K562 (cell line): ENCODE measurements around the gene PEPD. TPM values are rescaled to one million over a fixed set of nuclear protein-coding genes. Genes with fewer than 3 reads are reported as not detected.

Experiments
- ATAC-seq: fragments of 200-7000 bp; cut with Tn5 transposase; 3 replicates; pipeline ENCODE4 v1.9.1; 2020; ENCODE audit warnings: moderate library complexity
- BruUV-seq: library from RNA; stranded (reverse); fragments of 400-500 nt; replicated peaks from 2 replicates; lab custom pipeline; 2021; lab: Mats Ljungman, UMichigan
- CTCF ChIA-PET: fragments of 300-600 bp; formaldehyde crosslinking; extraction: SDS; loops from one replicate; lab custom pipeline; 2021; ENCODE audit warnings: low intra/inter-chr PET ratio; lab: Yijun Ruan, JAX
- POLR2A ChIA-PET: fragments of 300-600, 350-650 bp; sonication (Branson Sonifier 250); formaldehyde crosslinking; extraction: SDS; loops from one replicate; lab custom pipeline; 2021; ENCODE audit warnings: antibody characterized with exemption, inconsistent platforms; lab: Yijun Ruan, JAX
- DNase-seq, 4 experiments: peaks; one replicate each; pipeline versions ENCODE4 v3.0.0 to v3.0.0-alpha.2; 2011 to 2018; ENCODE audit warnings: low spot score in 3 of 4, mixed read lengths in 3 of 4; ENCODE audit errors: extremely low read depth in 1 of 4
- FAIRE-seq: peaks from 2 replicates; lab custom pipeline; 2011; peaks lifted over from hg19 to GRCh38; lab: Jason Lieb, UNC
- H2AFZ ChIP-seq: 2 replicates; pipeline ENCODE4 v1.6.0; 2011; ENCODE audit warnings: low read depth, low read length, control low read depth, inconsistent platforms
- H3K27ac ChIP-seq: fragments of 200-600 bp; 3 replicates; pipeline ENCODE4 v1.8.0; 2011; ENCODE audit warnings: low read depth, mild to moderate bottlenecking, control low read depth, inconsistent platforms, low read length, moderate library complexity, mixed read lengths; ENCODE audit errors: extremely low read depth
- H3K27me3 ChIP-seq, 2 experiments: fragments of 300-600 bp in 1 of 2; 2 replicates in 1 of 2; 3 replicates in 1 of 2; pipeline versions ENCODE4 v1.6.0 to v1.8.0; 2011; ENCODE audit warnings: inconsistent platforms in 2 of 2, low read length in 2 of 2, mild to moderate bottlenecking in 1 of 2, mixed read lengths in 1 of 2, moderate library complexity in 1 of 2; ENCODE audit not compliant: control insufficient read depth in 2 of 2, insufficient read depth in 2 of 2
- H3K36me3 ChIP-seq: fragments of 300-600 bp; 3 replicates; pipeline ENCODE4 v1.8.0; 2011; ENCODE audit warnings: mild to moderate bottlenecking, low read length, inconsistent platforms; ENCODE audit not compliant: control insufficient read depth, insufficient read depth
- H3K4me1 ChIP-seq, 2 experiments: fragments of 200-600 bp in 1 of 2; replicated peaks in 1 of 2; 2 replicates in 1 of 2; 3 replicates in 1 of 2; pipeline versions ENCODE4 v1.5.1 to v1.8.0; 2011; ENCODE audit warnings: inconsistent platforms in 2 of 2, low read length in 2 of 2, mild to moderate bottlenecking in 1 of 2, mixed read lengths in 1 of 2, moderate library complexity in 1 of 2; ENCODE audit not compliant: control insufficient read depth in 2 of 2, insufficient read depth in 2 of 2
- H3K4me2 ChIP-seq: 2 replicates; pipeline ENCODE4 v1.6.1; 2011; ENCODE audit warnings: low read length, control low read depth, inconsistent platforms, mixed read lengths; ENCODE audit not compliant: insufficient read depth
- H3K4me3 ChIP-seq: fragments of 200-600 bp; sonication (generic), shearing (Covaris generic); 2 replicates; pipeline ENCODE4 v1.5.1; 2016; ENCODE audit warnings: control low read depth, inconsistent platforms
- H3K79me2 ChIP-seq: fragments of 200-600 bp; 3 replicates; pipeline ENCODE4 v1.8.0; 2011; ENCODE audit warnings: low read length, inconsistent platforms; ENCODE audit not compliant: control insufficient read depth, insufficient read depth
- H3K9ac ChIP-seq, 2 experiments: 2 replicates each; pipeline versions ENCODE4 v1.6.0 to v1.6.1; 2011; ENCODE audit warnings: low read depth in 2 of 2, low read length in 2 of 2, control low read depth in 1 of 2, inconsistent platforms in 1 of 2, mild to moderate bottlenecking in 1 of 2, mixed read lengths in 1 of 2; ENCODE audit not compliant: insufficient read depth in 1 of 2
- H3K9me1 ChIP-seq: one replicate; pipeline ENCODE4 v1.6.0; 2011; ENCODE audit warnings: inconsistent platforms, mild to moderate bottlenecking, low read length, moderate library complexity; ENCODE audit not compliant: control insufficient read depth, insufficient read depth
- H3K9me3 ChIP-seq: replicated peaks from 2 replicates; pipeline ENCODE4 v1.5.1; 2011; ENCODE audit warnings: low read depth, low read length, inconsistent platforms; ENCODE audit not compliant: control insufficient read depth, insufficient read depth
- H4K20me1 ChIP-seq: replicated peaks from 2 replicates; pipeline ENCODE4 v1.6.1; 2011; ENCODE audit warnings: low read length, inconsistent platforms, mixed read lengths; ENCODE audit not compliant: control insufficient read depth, insufficient read depth
- CBFA2T3 ChIP-seq: fragments of 450-650 bp; IDR thresholded peaks from 2 replicates; pipeline ENCODE4 v1.6.1; 2017
- DDX20 ChIP-seq: fragments of 450-650 bp; IDR thresholded peaks from 2 replicates; pipeline ENCODE4 v1.6.1; 2016; ENCODE audit warnings: missing genetic modification characterization, low read depth, mild to moderate bottlenecking, missing compliant biosample characterization, moderate library complexity
- ETV1 ChIP-seq: fragments of 450-650 bp; conservative IDR thresholded peaks from 2 replicates; pipeline ENCODE4 v1.6.1; 2016; ENCODE audit warnings: missing genetic modification characterization, control low read depth, low read depth, missing compliant biosample characterization
- FOXK1 ChIP-seq: sonication (generic); formaldehyde crosslinking; IDR thresholded peaks from 2 replicates; pipeline ENCODE4 v1.8.0; 2022; ENCODE audit warnings: missing genetic modification reagents, mild to moderate bottlenecking, borderline replicate concordance
- MCM5 ChIP-seq: fragments of 450-650 bp; IDR thresholded peaks from 2 replicates; pipeline ENCODE4 v1.6.1; 2016; ENCODE audit warnings: low read depth
- MECOM ChIP-seq: fragments of 250-450 bp; sonication (Bioruptor Pico); IDR thresholded peaks from 2 replicates; pipeline ENCODE4 v1.8.0; 2022; ENCODE audit warnings: inconsistent platforms
- MTA1 ChIP-seq: fragments of 450-650 bp; IDR thresholded peaks from 2 replicates; pipeline ENCODE4 v1.6.1; 2017; ENCODE audit warnings: borderline replicate concordance
- MYNN ChIP-seq, 2 experiments: sonication (generic); formaldehyde crosslinking in 1 of 2; IDR thresholded peaks; 2 replicates each; pipeline versions ENCODE4 v1.5.0 to v1.6.1; 2016 to 2020; ENCODE audit warnings: antibody characterized with exemption in 1 of 2, missing genetic modification reagents in 1 of 2
- NCOR1 ChIP-seq: fragments of 450-650 bp; IDR thresholded peaks from 2 replicates; pipeline ENCODE4 v1.6.1; 2016; ENCODE audit warnings: mild to moderate bottlenecking, moderate library complexity
- PHB ChIP-seq: fragments of 250-450 bp; sonication (Bioruptor Pico); IDR thresholded peaks from 2 replicates; pipeline ENCODE4 v1.5.0; 2021
- RBBP5 ChIP-seq: fragments of 200-600 bp; sonication (generic); IDR thresholded peaks from 2 replicates; pipeline ENCODE4 v1.6.1; 2012; ENCODE audit warnings: borderline replicate concordance, mild to moderate bottlenecking, low read length, control low read depth, inconsistent platforms; ENCODE audit not compliant: insufficient read depth, poor library complexity, severe bottlenecking
- RFX1 ChIP-seq: fragments of 450-650 bp; IDR thresholded peaks from 2 replicates; pipeline ENCODE4 v1.6.1; 2016; ENCODE audit warnings: mild to moderate bottlenecking, moderate library complexity
- RUNX1 ChIP-seq: sonication (generic); IDR thresholded peaks from 2 replicates; pipeline ENCODE4 v1.6.1; 2016; ENCODE audit warnings: antibody characterized with exemption, low read depth
- ZNF143 ChIP-seq: sonication (generic); formaldehyde crosslinking; IDR thresholded peaks from 2 replicates; pipeline ENCODE4 v1.9.0; 2022; ENCODE audit warnings: mild to moderate bottlenecking, missing genetic modification reagents
- ZNF431 ChIP-seq: sonication (generic); formaldehyde crosslinking; IDR thresholded peaks from 2 replicates; pipeline ENCODE4 v1.8.0; 2022; ENCODE audit warnings: mild to moderate bottlenecking, missing genetic modification reagents
- ZNF699 ChIP-seq: fragments of 250-450 bp; sonication (Bioruptor Pico); IDR thresholded peaks from 2 replicates; pipeline ENCODE4 v1.8.0; 2021; ENCODE audit warnings: mild to moderate bottlenecking, moderate library complexity; ENCODE audit not compliant: insufficient replicate concordance
- ZNF785 ChIP-seq: fragments of 250-450 bp; sonication (Bioruptor Pico); IDR thresholded peaks from 2 replicates; pipeline ENCODE4 v1.4.0; 2020; ENCODE audit warnings: mild to moderate bottlenecking
- WGBS: fragments of 100-300 bp; shearing (Covaris generic); methylation state at CpG from one replicate; pipeline ENCODE4 v1.1.6; 2016; ENCODE audit warnings: low coverage, mixed read lengths; ENCODE audit not compliant: insufficient coverage; ENCODE audit errors: missing lambda C conversion rate; 5-methylcytosine and 5-hydroxymethylcytosine counted together
- in situ Hi-C: fragments of 300-500 bp; cut with MboI; formaldehyde crosslinking; loops from 4 replicates; pipeline ENCODE4 v1.15.0; 2018; ENCODE audit warnings: inconsistent platforms, mixed read lengths
- intact Hi-C: fragments of 100-400 bp; cut with micrococcal nuclease; formaldehyde crosslinking; loops from 2 replicates; pipeline ENCODE4 v1.14.2; 2022
- polyA plus RNA-seq, 8 experiments: library from polyadenylated mRNA; depleted of rRNA in 4 of 8; stranded (reverse) in 5 of 8; unstranded in 3 of 8; fragments of >200 nt; fragmentation: Nextera tagmentation in 2 of 8; fragmentation: Illumina TruSeq in 1 of 8; extraction: Ambion mirVana in 2 of 8; extraction: Trizol in 1 of 8; gene quantifications; 2 replicates each; pipeline versions ENCODE4 v1.2.1 to v1.2.3, GENCODE V29; 2011 to 2014; ENCODE audit warnings: inconsistent platforms in 1 of 8, missing spikeins in 1 of 8
- total RNA-seq, 7 experiments: library from RNA; depleted of rRNA in 6 of 7; stranded (reverse); fragments of >200 nt in 6 of 7; fragmentation: Illumina TruSeq in 2 of 7; extraction: Trizol in 2 of 7; gene quantifications; 2 replicates each; pipeline versions ENCODE4 v1.2.1 to v1.2.3, GENCODE V29; 2011 to 2021; ENCODE audit warnings: low replicate concordance in 1 of 7
- TF ChIP-seq, protein P1 (sequence below): fragments of 250-450 bp; sonication (Bioruptor Pico); IDR thresholded peaks from 2 replicates; pipeline ENCODE4 v1.4.0; 2020; ENCODE audit warnings: mild to moderate bottlenecking, moderate library complexity
- TF ChIP-seq, protein P2 (sequence below): sonication (generic); formaldehyde crosslinking; IDR thresholded peaks from 2 replicates; pipeline ENCODE4 v1.8.1; 2023; ENCODE audit warnings: mild to moderate bottlenecking, missing genetic modification reagents
- TF ChIP-seq, protein P3 (sequence below), 3 experiments: fragments of 200-800 bp in 1 of 3; sonication (Bioruptor generic) in 1 of 3; sonication (generic) in 1 of 3; formaldehyde crosslinking in 1 of 3; IDR thresholded peaks; 2 replicates each; pipeline versions ENCODE4 v1.6.1 to v1.8.0; 2016 to 2022; ENCODE audit warnings: mild to moderate bottlenecking in 2 of 3, missing compliant biosample characterization in 2 of 3, missing genetic modification characterization in 2 of 3, missing genetic modification reagents in 1 of 3

Gene PEPD
- total and polyA plus RNA-seq, 9 of the 15 experiments (the other 6 are each of a cell fraction or from before 2014, with no cell fraction given), result 1.3 to 19.2 (median 16.0) TPM

DNA sequence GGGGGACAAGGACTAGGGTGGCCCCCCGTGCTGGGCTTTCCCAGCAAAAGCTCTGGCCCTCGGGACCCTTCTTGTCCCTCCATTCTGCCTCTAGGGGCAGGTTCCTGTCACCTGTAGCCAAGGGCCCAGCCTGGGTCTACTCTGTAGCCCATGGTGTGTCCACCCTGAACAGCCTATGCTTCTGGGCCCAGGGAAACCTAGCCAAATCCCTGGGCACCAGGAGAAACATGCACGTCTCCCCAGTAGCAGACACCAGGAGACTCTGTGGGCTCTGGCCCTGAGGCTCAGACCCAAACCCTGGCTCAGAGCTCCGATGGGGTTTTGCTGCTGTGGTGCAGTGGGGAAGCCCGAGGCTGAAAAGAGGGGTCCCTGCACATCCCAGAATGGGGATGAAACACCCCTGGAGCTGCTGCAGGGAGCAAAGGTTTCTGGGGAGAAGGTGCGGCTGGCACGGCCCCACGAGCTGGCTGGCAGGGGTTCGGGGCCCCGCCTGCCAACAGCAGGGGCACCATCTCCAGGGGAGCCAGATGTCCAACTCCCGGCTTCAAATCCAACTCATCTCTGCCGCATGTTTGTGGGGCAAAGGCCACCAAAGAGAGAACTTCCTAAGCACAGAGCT, 129.9 kb downstream of the PEPD start:
- Histone ChIP-seq H3K4me3 (no peak overlapping the region), H3K9me3 (no peaks in the 10 kb centered on the region), H3K79me2 (no peaks in the 10 kb centered on the region), H3K27me3 (no peaks in the 10 kb centered on the region), H3K27ac (no peak overlapping the region), H3K9ac (no peak overlapping the region), H3K36me3 (0 out of 3 replicates have a peak, but pooled peaks cover 1% of the 10 kb centered on the region), H3K4me2 (no peak overlapping the region), H3K9me1 (peaks cover 2% of the 10 kb centered on the region), H4K20me1 (peaks cover 39% of the 10 kb centered on the region), H2AFZ (no peak overlapping the region), H3K4me1 (peaks cover 0 to 62% of the 10 kb centered on the region in 2 experiments; a peak in 2 of 5 replicates)
- TF ChIP-seq CBFA2T3 (no peak), PHB (CRISPR knock-in tag) (no peak), MCM5 (no peak), MECOM (no peak), ZNF431 (CRISPR knock-in tag) (no peak), MYNN (IDR thresholded peaks at IDR 0.05) (no peak), MYNN (CRISPR knock-in tag; IDR thresholded peaks at IDR 0.05) (no peak), RBBP5 (no peak), ZNF785 (no peak), MTA1 (no peak), RUNX1 (no peak), NCOR1 (no peak), RFX1 (no peak), FOXK1 (CRISPR knock-in tag) (no peak), ZNF143 (CRISPR knock-in tag) (no peak), ZNF699 (no peak), ETV1 (tag) (no peak), DDX20 (tag) (no peak)
- TF ChIP-seq, protein P1, sequence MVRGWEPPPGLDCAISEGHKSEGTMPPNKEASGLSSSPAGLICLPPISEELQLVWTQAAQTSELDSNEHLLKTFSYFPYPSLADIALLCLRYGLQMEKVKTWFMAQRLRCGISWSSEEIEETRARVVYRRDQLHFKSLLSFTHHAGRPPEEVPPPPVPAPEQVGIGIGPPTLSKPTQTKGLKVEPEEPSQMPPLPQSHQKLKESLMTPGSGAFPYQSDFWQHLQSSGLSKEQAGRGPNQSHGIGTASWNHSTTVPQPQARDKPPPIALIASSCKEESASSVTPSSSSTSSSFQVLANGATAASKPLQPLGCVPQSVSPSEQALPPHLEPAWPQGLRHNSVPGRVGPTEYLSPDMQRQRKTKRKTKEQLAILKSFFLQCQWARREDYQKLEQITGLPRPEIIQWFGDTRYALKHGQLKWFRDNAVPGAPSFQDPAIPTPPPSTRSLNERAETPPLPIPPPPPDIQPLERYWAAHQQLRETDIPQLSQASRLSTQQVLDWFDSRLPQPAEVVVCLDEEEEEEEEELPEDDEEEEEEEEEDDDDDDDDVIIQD (CRISPR knock-in tag), result no peak
- TF ChIP-seq, protein P2, sequence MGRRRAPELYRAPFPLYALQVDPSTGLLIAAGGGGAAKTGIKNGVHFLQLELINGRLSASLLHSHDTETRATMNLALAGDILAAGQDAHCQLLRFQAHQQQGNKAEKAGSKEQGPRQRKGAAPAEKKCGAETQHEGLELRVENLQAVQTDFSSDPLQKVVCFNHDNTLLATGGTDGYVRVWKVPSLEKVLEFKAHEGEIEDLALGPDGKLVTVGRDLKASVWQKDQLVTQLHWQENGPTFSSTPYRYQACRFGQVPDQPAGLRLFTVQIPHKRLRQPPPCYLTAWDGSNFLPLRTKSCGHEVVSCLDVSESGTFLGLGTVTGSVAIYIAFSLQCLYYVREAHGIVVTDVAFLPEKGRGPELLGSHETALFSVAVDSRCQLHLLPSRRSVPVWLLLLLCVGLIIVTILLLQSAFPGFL (CRISPR knock-in tag), result no peak
- TF ChIP-seq, protein P3, sequence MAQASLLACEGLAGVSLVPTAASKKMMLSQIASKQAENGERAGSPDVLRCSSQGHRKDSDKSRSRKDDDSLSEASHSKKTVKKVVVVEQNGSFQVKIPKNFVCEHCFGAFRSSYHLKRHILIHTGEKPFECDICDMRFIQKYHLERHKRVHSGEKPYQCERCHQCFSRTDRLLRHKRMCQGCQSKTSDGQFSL (CRISPR knock-in tag; IDR thresholded peaks at IDR 0.05), result no peak
- TF ChIP-seq, protein P3 (tag; IDR thresholded peaks at IDR 0.05), result no peak
- no peak for DNase-seq
- no peak for FAIRE-seq
- ChIA-PET CTCF (no interaction called here), POLR2A (interaction anchor here (1.0 to 1.8 kb wide), 6 partner anchors 10 to 18 kb away, joined by 3 to 11 read pairs (median 5); partner anchors contain the start of gene CEBPG)
- peak; percentile 37; the same call in 2 of the 3 replicates for ATAC-seq
- in situ Hi-C loops, result no loop called here
- intact Hi-C loops, result no loop called here
- BruUV-seq, result no TSS peak
- WGBS, result 42% methylated on average over 11 of the region's 12 CpGs
